HG02943 (cell line): ENCODE results near the gene ADCY1.

Experiments
- ATAC-seq: cut with Tn5 transposase; IDR thresholded peaks from one replicate; pipeline ENCODE4 v1.9.1; 2021; ENCODE audit warnings: mild to moderate bottlenecking, low read depth, moderate library complexity; ENCODE audit not compliant: unreplicated experiment

ADCY1 gene

GRCh38 chr7:45592230-45592991 lies 18.2 kb downstream of the ADCY1 start:
- ATAC-seq = no peak

GRCh38 chr7:45593121-45593541 lies 19.0 kb downstream of the ADCY1 start:
- ATAC-seq = no peak

- no peak for ATAC-seq
Observed at GRCh38 chr7:45593877-45594276, 19.7 kb downstream of the ADCY1 start.

GRCh38 chr7:45594745-45595535 lies 20.8 kb downstream of the ADCY1 start:
- ATAC-seq = no peak

GRCh38 chr7:45595809-45596664 lies 21.9 kb downstream of the ADCY1 start:
- ATAC-seq = no peak

- ATAC-seq = no peak
Observed at GRCh38 chr7:45596665-45597095, 22.5 kb downstream of the ADCY1 start.

GRCh38 chr7:45597286-45597984 lies 23.3 kb downstream of the ADCY1 start:
- ATAC-seq = no peak

GRCh38 chr7:45598886-45599520 lies 24.8 kb downstream of the ADCY1 start:
- ATAC-seq = no peak

- ATAC-seq = no peak
Observed at GRCh38 chr7:45599851-45600706, 25.9 kb downstream of the ADCY1 start.

- ATAC-seq = no peak
Observed at GRCh38 chr7:45601094-45601493, 26.9 kb downstream of the ADCY1 start.

GRCh38 chr7:45601816-45602540 lies 27.8 kb downstream of the ADCY1 start:
- no peak for ATAC-seq

GRCh38 chr7:45606050-45606449 lies 31.9 kb downstream of the ADCY1 start:
- no peak for ATAC-seq

GRCh38 chr7:45606931-45607330 lies 32.8 kb downstream of the ADCY1 start:
- no peak for ATAC-seq

GRCh38 chr7:45609180-45609579 lies 35.0 kb downstream of the ADCY1 start:
- ATAC-seq = no peak

GRCh38 chr7:45610019-45610418 lies 35.9 kb downstream of the ADCY1 start:
- ATAC-seq = no peak

GRCh38 chr7:45610660-45611299 lies 36.6 kb downstream of the ADCY1 start:
- ATAC-seq = no peak

- ATAC-seq = no peak
Observed at GRCh38 chr7:45617166-45617565, 43.0 kb downstream of the ADCY1 start.

GRCh38 chr7:45622058-45622457 lies 47.9 kb downstream of the ADCY1 start:
- no peak for ATAC-seq
